ENCODE results near the gene LRP8.

- TF ChIP-seq ZFP36 (IDR thresholded peaks at IDR 0.05; ENCODE audit: borderline replicate concordance, low read depth, low read length, partially characterized antibody) = no peak
- TF ChIP-seq TCF12 (IDR thresholded peaks at IDR 0.05) = no peak
- no peak for TF ChIP-seq TCF12 (CRISPR knock-in tag; IDR thresholded peaks at IDR 0.05)
- no peak for TF ChIP-seq POLR2AphosphoS5 (IDR thresholded peaks at IDR 0.05; ENCODE audit: low read depth, low read length)
These were observed 20.9 kb upstream of the LRP8 start for GRCh38 chr1:53348486-53349368.
